CD1c-positive myeloid dendritic cell (primary cell): Measurements from ENCODE around the gene ZNF526.
"Not testable (repeated sequence)": the region's sequence is repeated elsewhere in the genome, so short reads cannot be mapped to it uniquely, and the experiment has no call there.

Source experiments
- DNase-seq: peaks from one replicate; pipeline ENCODE4 v3.0.0-alpha.2; 2016; ENCODE audit errors: extremely low spot score

The ZNF526 gene

GRCh38 chr19:42246922-42247639 lies 27.0 kb downstream of the ZNF526 start:
- DNase-seq: no peak

DNA sequence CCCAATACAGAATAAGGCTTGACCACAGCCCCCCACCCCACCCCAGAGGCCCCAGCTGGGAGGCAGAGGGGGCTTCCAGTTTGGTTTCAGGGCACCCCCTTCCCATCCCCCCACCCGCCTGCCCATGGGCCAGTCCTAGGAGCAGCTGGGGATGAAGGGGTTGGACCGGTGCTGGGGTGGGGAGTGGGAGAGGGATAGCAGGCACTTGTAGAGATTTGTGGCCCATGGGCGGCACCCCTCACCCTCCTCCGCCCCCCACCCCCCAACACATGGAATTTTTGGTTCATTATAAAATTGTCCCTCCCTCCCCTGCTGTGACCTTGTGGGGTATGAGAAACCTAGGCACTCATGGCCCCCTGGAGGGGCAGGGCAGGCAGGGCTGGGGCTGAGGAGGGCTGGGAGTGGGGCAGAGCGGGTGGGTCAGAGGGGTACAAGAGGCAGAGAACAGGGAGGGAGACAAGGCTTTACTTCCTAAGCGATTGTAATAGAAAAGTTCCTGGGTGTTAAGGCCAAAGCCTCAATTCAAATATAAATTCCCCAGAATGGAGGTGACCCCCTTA lies 27.6 kb downstream of the ZNF526 start:
- DNase-seq: no peak

GRCh38 chr19:42248270-42249148 lies 28.4 kb downstream of the ZNF526 start:
- DNase-seq: no peak

- DNase-seq: no peak
These were observed 29.1 kb downstream of the ZNF526 start for GRCh38 chr19:42249149-42249750.

GRCh38 chr19:42249769-42250168 lies 29.7 kb downstream of the ZNF526 start:
- no peak for DNase-seq

- DNase-seq: no peak
These were observed 30.1 kb downstream of the ZNF526 start for GRCh38 chr19:42250183-42250665.

- DNase-seq: no peak
These were observed 30.8 kb downstream of the ZNF526 start for GRCh38 chr19:42250666-42251531.

GRCh38 chr19:42251572-42252358 lies 31.7 kb downstream of the ZNF526 start:
- no peak for DNase-seq

DNA sequence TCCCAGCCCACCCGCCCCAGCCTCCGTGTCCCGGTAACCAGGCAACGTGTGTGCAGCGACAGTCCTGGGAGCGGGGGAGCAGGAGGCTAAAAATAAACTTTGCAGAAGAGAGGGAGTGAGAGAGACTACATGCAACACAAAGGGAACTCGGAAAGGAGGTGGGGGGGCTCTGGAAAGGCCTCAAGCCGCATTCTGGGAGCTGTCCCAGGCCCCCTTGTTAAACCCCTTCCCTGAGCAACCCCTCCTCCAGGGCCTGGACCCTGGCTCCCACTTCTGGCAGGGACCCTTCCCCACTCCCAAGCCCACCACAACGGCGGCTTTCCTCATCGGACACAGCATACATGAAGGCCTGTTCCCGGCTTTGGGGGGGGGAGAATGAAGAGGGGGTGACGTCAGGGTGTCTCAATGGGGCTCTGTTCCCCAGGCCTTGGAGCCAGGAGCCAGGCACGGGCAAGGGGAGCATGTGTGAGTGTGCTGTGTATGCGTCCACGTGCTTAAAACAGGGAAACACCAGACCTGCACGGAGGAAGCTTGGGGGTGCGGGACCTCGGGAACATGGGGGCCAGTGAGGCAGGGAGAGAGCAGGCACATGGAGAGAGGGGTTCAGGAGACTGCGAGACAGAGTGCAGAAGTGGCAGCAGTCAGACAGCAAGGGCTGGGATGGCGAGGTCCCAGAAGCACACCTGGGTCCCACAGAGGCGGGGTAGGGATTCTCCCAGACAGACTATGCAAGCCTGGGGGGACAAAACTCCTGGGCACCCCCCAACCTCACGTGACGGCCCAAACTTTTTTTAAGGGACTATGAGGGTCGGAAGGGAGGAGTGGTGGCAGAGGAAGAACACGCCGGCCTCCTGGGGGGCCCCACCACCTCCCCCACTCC lies 32.5 kb downstream of the ZNF526 start:
- peak; percentile 51 for DNase-seq

DNA sequence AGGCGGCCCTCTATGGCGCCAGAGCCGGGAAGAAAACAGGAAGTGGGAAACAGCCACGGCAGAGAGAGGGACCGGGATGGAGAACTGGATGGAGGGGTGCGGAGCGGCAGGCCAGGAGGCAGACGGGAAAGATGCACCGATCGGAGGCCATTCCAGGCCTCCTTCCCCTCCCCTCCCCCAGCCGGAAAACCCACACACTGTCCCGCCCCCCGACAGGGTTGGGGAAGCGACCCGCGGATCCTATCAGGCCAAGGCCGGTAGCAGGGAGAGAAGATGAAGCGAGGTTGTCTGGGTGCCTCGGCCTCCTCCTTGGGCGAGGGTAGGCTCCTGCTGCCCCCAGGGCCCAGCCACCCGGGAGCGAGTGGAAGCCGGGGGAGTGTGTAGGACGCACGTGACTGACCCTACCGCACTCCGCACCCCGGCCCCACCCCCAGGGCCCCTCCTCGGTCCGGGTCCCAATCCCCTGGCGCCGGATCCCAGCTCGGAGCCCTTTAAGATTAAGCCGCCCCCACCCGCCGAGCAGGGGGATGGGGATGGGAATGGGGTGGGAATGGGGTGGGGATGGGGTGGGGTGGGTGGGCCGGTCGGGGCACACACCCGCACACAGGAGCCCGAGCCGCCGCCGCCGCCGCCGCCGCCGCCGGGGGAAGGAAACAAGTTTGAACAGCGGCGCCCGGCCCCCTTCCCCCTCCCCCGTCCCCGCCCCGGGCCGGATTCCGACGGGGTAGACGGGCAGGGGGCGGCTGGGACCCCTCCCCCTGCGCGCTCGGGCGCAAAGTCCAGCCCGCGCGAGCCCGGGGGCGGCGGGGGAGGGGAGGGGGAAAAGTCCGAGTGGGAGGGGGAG lies 33.4 kb downstream of the ZNF526 start:
- DNase-seq: peak; percentile 43

- peak; percentile 88 for DNase-seq
These were observed 34.2 kb downstream of the ZNF526 start for GRCh38 chr19:42254089-42254849.

GRCh38 chr19:42254850-42255765 lies 35.0 kb downstream of the ZNF526 start, which contains the start of gene ERF:
Gene ERF (minus strand): TSS chr19:42255128. CDS start chr19:42254999, 129 bp downstream.
- DNase-seq: peak; percentile 97

- peak; percentile 43 for DNase-seq
These were observed 35.9 kb downstream of the ZNF526 start for GRCh38 chr19:42255766-42256745.

DNA sequence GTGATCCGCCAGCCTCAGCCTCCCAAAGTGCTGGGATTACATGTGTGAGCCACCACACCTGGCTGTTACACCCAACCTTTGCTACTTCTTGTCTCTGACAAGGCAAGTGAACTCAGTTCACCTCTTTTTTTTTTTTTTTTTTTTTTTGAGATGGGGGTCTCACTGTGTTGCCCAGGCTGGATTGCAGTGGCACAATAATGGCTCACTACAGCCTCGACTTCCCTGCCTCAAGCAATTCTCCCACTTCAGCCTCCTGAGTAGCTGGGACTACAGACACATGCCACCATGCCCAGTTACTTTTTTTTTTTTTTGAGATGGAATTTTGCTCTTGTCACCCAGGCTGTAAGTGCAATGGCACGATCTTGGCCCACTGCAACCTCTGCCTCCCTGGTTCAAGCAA lies 37.7 kb downstream of the ZNF526 start:
- DNase-seq: not testable (repeated sequence)

- DNase-seq: no peak
These were observed 41.7 kb downstream of the ZNF526 start for GRCh38 chr19:42261763-42262162.
